Measurements from ENCODE around the gene VAPB.

The VAPB gene

GRCh38 chr20:58440021-58440767 lies 51.2 kb downstream of the VAPB start:
- no peak for TF ChIP-seq ZBTB48 (tag by site-specific recombination; IDR thresholded peaks at IDR 0.05)
- no peak for TF ChIP-seq PRDM6 (tag by site-specific recombination; IDR thresholded peaks at IDR 0.05)
- no peak for TF ChIP-seq ZBTB44 (tag by site-specific recombination; IDR thresholded peaks at IDR 0.05)
- TF ChIP-seq SALL2 (tag by site-specific recombination; IDR thresholded peaks at IDR 0.05; ENCODE audit: borderline replicate concordance): no peak
- no peak for TF ChIP-seq ZBTB6 (tag by site-specific recombination; IDR thresholded peaks at IDR 0.05)
- TF ChIP-seq MZF1 (tag by site-specific recombination; IDR thresholded peaks at IDR 0.05; ENCODE audit: borderline replicate concordance): no peak
- TF ChIP-seq ZNF362 (tag by site-specific recombination; IDR thresholded peaks at IDR 0.05): no peak
- no peak for TF ChIP-seq GLI2 (tag by site-specific recombination; IDR thresholded peaks at IDR 0.05; ENCODE audit: borderline replicate concordance, low read depth)
- no peak for TF ChIP-seq ZNF473 (tag by site-specific recombination; IDR thresholded peaks at IDR 0.05)
- no peak for TF ChIP-seq ZNF596 (tag by site-specific recombination; IDR thresholded peaks at IDR 0.05)
- no peak for TF ChIP-seq ZNF747 (tag by site-specific recombination; IDR thresholded peaks at IDR 0.05)
- TF ChIP-seq YY2 (tag by site-specific recombination; IDR thresholded peaks at IDR 0.05): no peak
- TF ChIP-seq KLF16 (tag by site-specific recombination; IDR thresholded peaks at IDR 0.05): no peak
- TF ChIP-seq RBAK (tag by site-specific recombination; IDR thresholded peaks at IDR 0.05): no peak
- TF ChIP-seq ZNF585B (tag by site-specific recombination; IDR thresholded peaks at IDR 0.05): no peak
- H3K36me3 ChIP-seq (ENCODE audit: control insufficient read depth in 2 of 2, insufficient read depth in 1 of 2, low read length in 2 of 2): peaks cover 3 to 69% of the 10 kb centered on the region in 2 experiments; a peak in 2 of 3 replicates
- no peak overlapping the region for H3K27ac ChIP-seq (ENCODE audit: extremely low read depth, low read depth, low read length)
- H3K4me1 ChIP-seq (ENCODE audit: control insufficient read depth, insufficient read depth, low read length): no peaks in the 10 kb centered on the region
- no peak overlapping the region for H3K4me3 ChIP-seq (ENCODE audit: low read depth, low read length)
- ChIA-PET POLR2A (no interaction called here), CTCF (no interaction called here)
- no peaks in the 10 kb centered on the region for H3K9me3 ChIP-seq (ENCODE audit: control insufficient read depth, insufficient read depth, low read depth, low read length)

- no peak for TF ChIP-seq ZNF623 (tag by site-specific recombination; IDR thresholded peaks at IDR 0.05)
- TF ChIP-seq ZNF366 (tag by site-specific recombination; conservative IDR thresholded peaks at IDR 0.05): no peak
- TF ChIP-seq ZNF354C (tag by site-specific recombination; IDR thresholded peaks at IDR 0.05; ENCODE audit: borderline replicate concordance, low read depth): no peak
- TF ChIP-seq ZNF248 (tag by site-specific recombination; IDR thresholded peaks at IDR 0.05): no peak
- no peak for TF ChIP-seq ZNF2 (tag by site-specific recombination; IDR thresholded peaks at IDR 0.05)
- TF ChIP-seq HOXA7 (CRISPR knock-in tag; IDR thresholded peaks at IDR 0.05; ENCODE audit: borderline replicate concordance): no peak
- no peak for TF ChIP-seq ZNF561 (tag by site-specific recombination; IDR thresholded peaks at IDR 0.05; ENCODE audit: borderline replicate concordance)
- no peak for TF ChIP-seq YY2 (tag by site-specific recombination; IDR thresholded peaks at IDR 0.05)
- TF ChIP-seq ZNF837 (tag by site-specific recombination; IDR thresholded peaks at IDR 0.05): no peak
- TF ChIP-seq ZNF704 (tag by site-specific recombination; IDR thresholded peaks at IDR 0.05): no peak
- TF ChIP-seq ZNF654 (tag by site-specific recombination; IDR thresholded peaks at IDR 0.05; ENCODE audit: low read depth): no peak
- TF ChIP-seq BCL11B (tag by site-specific recombination; IDR thresholded peaks at IDR 0.05; ENCODE audit: low read depth): no peak
- Histone ChIP-seq H3K27ac (ENCODE audit: extremely low read depth, low read depth, low read length) (no peak overlapping the region), H3K4me3 (ENCODE audit: low read depth, low read length) (no peak overlapping the region), H3K9me3 (ENCODE audit: control insufficient read depth, insufficient read depth, low read depth, low read length) (no peaks in the 10 kb centered on the region), H3K4me1 (ENCODE audit: control insufficient read depth, insufficient read depth, low read length) (no peaks in the 10 kb centered on the region), H3K36me3 (ENCODE audit: control insufficient read depth in 2 of 2, insufficient read depth in 1 of 2, low read length in 2 of 2) (peaks cover 3 to 80% of the 10 kb centered on the region in 2 experiments; a peak in 2 of 3 replicates)
- ChIA-PET POLR2A (no interaction called here), CTCF (interaction anchor here (0.8 kb wide), 1 partner anchor 815 kb away, joined by 4 read pairs; no protein-coding TSS in a partner anchor)
Measured at GRCh38 chr20:58441723-58442122, 52.7 kb downstream of the VAPB start.

All from HEK293 (cell line).